Measurements from ENCODE around the gene PAPOLG. TPM values are rescaled to one million over a fixed set of nuclear protein-coding genes. Genes with fewer than 3 reads are reported as not detected.

Gene PAPOLG
- total RNA-seq, 1 donor from 2014 or later, result 40.8 TPM

Small RNA genes lying within 50 kb of the gene (small RNA-seq; reads per million reads assigned to genes)
- gene RN7SL632P (ENCODE audit: low replicate concordance) (not detected), gene RNU6-612P (ENCODE audit: low replicate concordance) (not detected)

Other genes starting within 250 kb of the PAPOLG start
- 89.5 TPM for gene BCL11A, start 202.6 kb upstream of the PAPOLG start, total RNA-seq
- 4.9 TPM for gene REL, start 125.3 kb downstream of the PAPOLG start, total RNA-seq

Measured in temporal lobe (tissue), 2 donors.